ENCODE data around the gene ZKSCAN2.

- TF ChIP-seq CTCF (IDR thresholded peaks at IDR 0.05; ENCODE audit: insufficient read depth, low read depth, low read length) (no peak), EZH2 (IDR thresholded peaks at IDR 0.05; ENCODE audit: insufficient read depth, low read length) (no peak)
Observed at GRCh38 chr16:25189305-25189704, 68.3 kb downstream of the ZKSCAN2 start.

All from astrocyte (in vitro differentiated cells and primary cell).